Heart right ventricle (tissue), 16 donors: ENCODE results near the gene CRIP2. TPM values are rescaled to one million over a fixed set of nuclear protein-coding genes. Genes with fewer than 3 reads are reported as not detected.

Experiments
- ATAC-seq, 8 donors: fragments of 200-7000 bp; cut with Tn5 transposase; one replicate each; pipeline ENCODE4 v1.9.1; 2020; ENCODE audit warnings: mild to moderate bottlenecking in 8 of 8, moderate library complexity in 8 of 8, moderate number of reproducible peaks in 1 of 8
- DNase-seq, 2 donors: peaks; one replicate each; pipeline ENCODE4 v3.0.0-alpha.2; 2020
- H3K27ac ChIP-seq, 10 donors: fragments of 200-600 bp; sonication (generic) in 2 of 10; one replicate each; pipeline versions ENCODE4 v1.5.0 to v1.8.0; 2020 to 2022; ENCODE audit warnings: mild to moderate bottlenecking in 3 of 10
- H3K27me3 ChIP-seq, 7 donors: fragments of 200-600 bp; one replicate each; pipeline ENCODE4 v1.8.0; 2021 to 2022; ENCODE audit warnings: mild to moderate bottlenecking in 2 of 7
- H3K36me3 ChIP-seq, 9 donors: fragments of 200-600 bp; sonication (generic) in 1 of 9; one replicate each; pipeline versions ENCODE4 v1.5.0 to v1.8.0; 2020 to 2022; ENCODE audit warnings: mild to moderate bottlenecking in 2 of 9
- H3K4me1 ChIP-seq, 9 donors: fragments of 200-600 bp; sonication (generic) in 1 of 9; one replicate each; pipeline versions ENCODE4 v1.5.0 to v1.8.0; 2020 to 2022; ENCODE audit warnings: mild to moderate bottlenecking in 4 of 9
- H3K4me3 ChIP-seq, 10 donors: fragments of 200-600 bp; sonication (generic) in 2 of 10; one replicate each; pipeline versions ENCODE4 v1.5.0 to v1.8.0; 2020 to 2022; ENCODE audit warnings: mild to moderate bottlenecking in 7 of 10, moderate library complexity in 2 of 10
- H3K9me3 ChIP-seq, 11 donors: fragments of 200-600 bp in 10 of 11; sonication (generic) in 2 of 11; one replicate each; pipeline versions ENCODE4 v1.5.0 to v1.8.0; 2013 to 2022; ENCODE audit warnings: mild to moderate bottlenecking in 2 of 11, control low read depth in 1 of 11, moderate library complexity in 1 of 11
- WGBS, 2 donors: extraction: QIAGEN DNeasy Blood & Tissue Kit; methylation state at CpG; one replicate each; pipeline ENCODE4 v1.1.7; 2013; ENCODE audit warnings: inconsistent platforms in 1 of 2; 5-methylcytosine and 5-hydroxymethylcytosine counted together
- intact Hi-C, 10 donors: fragments of 100-400 bp; cut with DNase I; formaldehyde crosslinking; loops; one replicate each; pipeline versions ENCODE4 v1.11.1 to v1.14.2; 2022
- polyA plus RNA-seq, 2 donors: library from polyadenylated mRNA; stranded (reverse); fragments of 200-250 nt; gene quantifications; one replicate each; pipeline ENCODE4 v1.2.3, GENCODE V29; 2013
- total RNA-seq, 10 donors: library from RNA; stranded (reverse); fragmentation: NEBNext Ultra II Directional in 3 of 10; extraction: Animal tissue kit (Norgen Biotek cat#: 25700) in 3 of 10; gene quantifications; one replicate each; pipeline versions ENCODE4 v1.2.1 to v1.2.4, GENCODE V29; 2021 to 2023
- TF ChIP-seq, protein P1 (sequence below), 9 donors: fragments of 200-600 bp; sonication (generic) in 2 of 9; IDR thresholded peaks; one replicate each; pipeline versions ENCODE4 v1.5.0 to v1.8.0; 2021 to 2022; ENCODE audit warnings: antibody characterized with exemption in 9 of 9, mild to moderate bottlenecking in 5 of 9, moderate library complexity in 1 of 9
- donor health status: Arrhythmogenic right ventricular cardiomyopathy.
- donor health status: ischemic (EF 13 %, LVEDD 7.1; RV severe dilation, severe dysfunction).
- donor health status: healthy with polysubstance abuse.
- donor health status: DM: no; HTN: yes; CAD: no.
- donor health status: DM: no; HTN: no; CAD: no.
- donor health status: ischemic (EF 25% LVEDD 6.9; RV normal size, moderate dysfunction).
- donor health status: ischemic (EF 25% LVEDD 5.7; RV mildly dilated, moderate dysfunction).
- donor health status: healthy.
- donor health status: DM: yes; HTN: yes; CAD: no.
- donor health status: Ischemic cardiomyopathy.
- donor health status: ischemic (EF 35%, LVEDD 5.7; RV mildly dilated, moderate dysfunction).
- donor health status: nonischemic (EF 11% LVEDD 7.7; RV severe dilation, severe dysfunction).
- donor health status: DM: yes; HTN: yes; CAD: no.
- donor health status: PGD.
- donor health status: ischemic (EF 29% LVEDD 5.4; RV normal size, mild dysfunction).
- donor health status: nonischemic (EF 23%, LVEDD 6.1; RV moderate dilation, normal function).

The CRIP2 gene
- total and polyA plus RNA-seq, 12 donors = 731 to 1,223 (median 927) TPM

DNA sequence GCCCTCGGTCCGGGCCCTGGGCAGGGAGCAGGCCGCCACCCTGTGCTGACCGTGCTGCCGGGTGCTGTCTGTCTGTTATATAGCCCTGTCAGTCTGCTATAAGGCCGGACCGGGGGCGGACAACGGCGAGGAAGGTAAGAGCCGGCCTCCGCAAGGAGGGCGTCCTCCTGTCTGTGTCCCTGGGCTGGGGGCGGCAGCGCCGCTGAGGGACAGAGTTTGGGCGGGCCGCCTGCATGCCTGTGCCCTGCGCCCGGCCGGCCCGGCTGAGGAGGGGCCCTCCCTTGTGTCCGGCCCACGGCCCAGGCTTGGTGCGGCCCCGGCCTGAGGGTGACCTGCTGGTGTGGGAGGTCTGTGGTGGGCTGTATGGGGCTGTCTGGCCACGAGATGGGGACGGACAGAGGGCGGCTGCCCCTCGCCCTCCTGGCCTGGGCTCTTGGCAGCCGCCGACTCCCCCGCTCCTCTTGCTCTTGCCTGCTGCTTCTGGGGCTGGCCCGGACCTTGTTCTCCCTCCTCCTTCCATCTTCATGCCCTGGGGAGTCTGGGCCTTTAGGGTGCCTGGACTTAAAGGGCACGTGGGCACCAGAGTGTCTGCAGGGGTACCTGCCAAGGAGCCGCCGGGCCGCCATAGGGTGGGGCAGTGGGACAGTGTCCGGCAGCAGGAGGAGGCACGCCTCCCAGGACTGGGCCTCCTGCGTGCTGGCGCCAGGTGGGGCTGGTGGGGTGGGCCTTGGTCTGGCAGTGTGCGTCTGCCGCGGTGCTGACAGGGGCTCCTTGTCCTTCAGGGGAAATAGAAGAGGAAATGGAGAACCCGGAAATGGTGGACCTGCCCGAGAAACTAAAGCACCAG lies 25.1 kb upstream of the CRIP2 start:
- Histone ChIP-seq H3K36me3 (peaks cover 0 to 62% (median 12%) of the 10 kb centered on the region in 9 donors), H3K9me3 (no peaks in the 10 kb centered on the region), H3K4me3 (no peak overlapping the region), H3K4me1 (peaks cover 11 to 34% (median 18%) of the 10 kb centered on the region in 9 donors), H3K27me3 (no peaks in the 10 kb centered on the region), H3K27ac (peak overlapping the region in 5 of 10 donors; percentile 6 to 71 (median 53))
- intact Hi-C loops = loop anchor here in 8 of 10 donors (2.0 to 10.0 kb wide), 7 partner anchors 38 to 78 kb away; partner anchors contain the start of genes TMEM121 (in 3 of the 8), CRIP1 (in 2 of the 8) and TEDC1 (in 1 of the 8)
- TF ChIP-seq, protein P1, sequence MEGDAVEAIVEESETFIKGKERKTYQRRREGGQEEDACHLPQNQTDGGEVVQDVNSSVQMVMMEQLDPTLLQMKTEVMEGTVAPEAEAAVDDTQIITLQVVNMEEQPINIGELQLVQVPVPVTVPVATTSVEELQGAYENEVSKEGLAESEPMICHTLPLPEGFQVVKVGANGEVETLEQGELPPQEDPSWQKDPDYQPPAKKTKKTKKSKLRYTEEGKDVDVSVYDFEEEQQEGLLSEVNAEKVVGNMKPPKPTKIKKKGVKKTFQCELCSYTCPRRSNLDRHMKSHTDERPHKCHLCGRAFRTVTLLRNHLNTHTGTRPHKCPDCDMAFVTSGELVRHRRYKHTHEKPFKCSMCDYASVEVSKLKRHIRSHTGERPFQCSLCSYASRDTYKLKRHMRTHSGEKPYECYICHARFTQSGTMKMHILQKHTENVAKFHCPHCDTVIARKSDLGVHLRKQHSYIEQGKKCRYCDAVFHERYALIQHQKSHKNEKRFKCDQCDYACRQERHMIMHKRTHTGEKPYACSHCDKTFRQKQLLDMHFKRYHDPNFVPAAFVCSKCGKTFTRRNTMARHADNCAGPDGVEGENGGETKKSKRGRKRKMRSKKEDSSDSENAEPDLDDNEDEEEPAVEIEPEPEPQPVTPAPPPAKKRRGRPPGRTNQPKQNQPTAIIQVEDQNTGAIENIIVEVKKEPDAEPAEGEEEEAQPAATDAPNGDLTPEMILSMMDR (IDR thresholded peaks at IDR 0.05) = peak in 1 of 9 donors; percentile 5
- ATAC-seq (peak in 3 of 8 donors; percentile 7 to 29 (median 13)), DNase-seq (peak in 1 of 2 donors; percentile 17)
- 83 to 85% methylated on average over 47 of the region's 47 CpGs for WGBS, 2 donors

DNA sequence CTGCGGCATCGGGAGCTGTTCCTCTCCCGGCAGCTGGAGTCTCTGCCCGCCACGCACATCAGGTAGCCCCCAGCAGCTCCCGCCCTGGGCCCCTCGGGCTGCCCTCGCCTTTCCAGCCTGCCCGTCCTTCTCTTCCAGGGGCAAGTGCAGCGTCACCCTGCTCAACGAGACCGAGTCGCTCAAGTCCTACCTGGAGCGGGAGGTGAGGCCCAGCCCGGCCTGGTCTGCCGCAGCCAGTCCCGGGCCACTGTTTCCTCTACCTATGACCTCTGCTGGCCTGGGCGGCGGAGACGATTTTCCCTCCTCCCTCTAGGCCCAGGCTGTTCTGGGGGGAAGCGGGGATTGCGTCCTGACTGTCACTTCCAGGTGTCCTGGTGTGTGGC lies 24.5 kb upstream of the CRIP2 start:
- no peaks in the 10 kb centered on the region for H3K27me3 ChIP-seq
- H3K4me1 ChIP-seq = peaks cover 11 to 34% (median 18%) of the 10 kb centered on the region in 9 donors
- ATAC-seq (no peak), DNase-seq (peak in 1 of 2 donors; percentile 14)
- H3K9me3 ChIP-seq = no peaks in the 10 kb centered on the region
- peaks cover 0 to 68% (median 17%) of the 10 kb centered on the region in 9 donors for H3K36me3 ChIP-seq
- no peak overlapping the region for H3K4me3 ChIP-seq
- WGBS, 2 donors = 82 to 89% methylated on average over 22 of the region's 22 CpGs
- TF ChIP-seq, protein P1 (IDR thresholded peaks at IDR 0.05) = no peak
- intact Hi-C loops = no loop called here
- H3K27ac ChIP-seq = peak overlapping the region in 1 of 10 donors; percentile 22

DNA sequence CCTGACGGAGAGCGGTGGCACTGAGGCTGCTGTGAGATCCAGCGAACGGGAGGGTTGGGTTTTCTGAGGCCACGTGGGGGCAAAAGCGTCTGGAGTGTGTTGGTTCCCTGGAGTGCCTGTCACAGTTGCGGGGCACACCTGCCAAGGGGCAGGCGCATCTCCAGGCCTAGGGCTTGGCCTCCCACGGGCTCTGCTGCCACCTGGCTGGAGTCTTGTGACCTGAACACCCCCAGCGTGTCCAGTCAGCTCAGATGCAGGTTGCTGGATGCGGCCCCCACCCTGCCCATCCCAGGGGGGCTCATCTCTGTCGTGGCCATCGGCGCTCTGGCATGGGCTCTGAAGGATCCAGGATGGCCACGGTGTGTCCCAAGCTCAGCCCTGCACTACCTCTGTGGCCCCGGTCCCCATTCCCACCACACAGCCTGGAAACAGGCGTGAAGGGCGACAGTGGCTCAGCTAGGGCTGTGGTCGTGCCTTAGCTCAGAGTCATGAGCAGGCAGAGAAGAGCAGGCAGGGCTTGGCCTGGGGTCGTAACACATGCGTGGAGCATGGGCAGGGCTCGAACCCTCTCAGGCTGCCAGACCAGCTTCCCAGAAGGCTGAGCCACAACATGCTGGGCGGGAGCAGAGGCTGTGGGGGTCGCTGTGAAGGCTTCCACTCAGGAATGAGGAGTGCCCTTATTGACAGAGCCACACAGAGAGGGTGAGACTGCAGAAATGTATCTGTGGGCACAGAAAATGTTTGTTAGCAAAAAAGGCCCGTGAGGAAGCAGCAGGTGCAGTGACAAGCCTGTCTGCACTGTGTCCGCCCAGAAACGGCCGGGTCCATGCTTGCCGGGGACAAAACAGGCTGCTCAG lies 23.5 kb upstream of the CRIP2 start:
- TF ChIP-seq, protein P1 (IDR thresholded peaks at IDR 0.05) = no peak
- no peak overlapping the region for H3K4me3 ChIP-seq
- H3K27ac ChIP-seq = no peak overlapping the region
- DNase-seq (peak in 1 of 2 donors; percentile 9), ATAC-seq (no peak)
- WGBS, 2 donors = 92% methylated on average over 29 of the region's 29 CpGs
- peaks cover 11 to 34% (median 18%) of the 10 kb centered on the region in 9 donors for H3K4me1 ChIP-seq
- no peaks in the 10 kb centered on the region for H3K27me3 ChIP-seq
- H3K36me3 ChIP-seq = peaks cover 0 to 72% (median 18%) of the 10 kb centered on the region in 9 donors
- intact Hi-C loops = no loop called here
- H3K9me3 ChIP-seq = no peaks in the 10 kb centered on the region

DNA sequence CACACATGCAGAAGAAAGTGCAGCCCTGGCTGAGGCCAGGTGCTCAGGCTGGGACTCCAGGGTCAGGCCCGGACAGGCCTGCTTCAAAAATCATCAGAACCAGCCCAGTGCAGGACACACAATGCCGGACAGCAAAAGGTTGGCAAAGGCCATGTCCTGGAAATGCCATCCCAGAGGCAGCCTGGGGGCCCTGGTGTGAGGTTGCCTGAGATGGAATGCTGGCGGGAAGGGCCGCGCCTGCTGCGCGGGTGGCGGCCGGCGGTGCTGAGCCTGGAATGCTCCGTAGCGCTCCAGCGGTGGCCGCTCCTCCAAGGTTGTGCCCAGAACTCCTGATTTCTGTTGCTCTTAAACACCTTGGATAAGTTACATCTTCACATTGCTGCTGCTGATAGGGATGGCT lies 21.7 kb upstream of the CRIP2 start:
- ATAC-seq (no peak), DNase-seq (peak in 1 of 2 donors; percentile 11)
- H3K4me1 ChIP-seq = peaks cover 11 to 26% (median 15%) of the 10 kb centered on the region in 9 donors
- peaks cover 0 to 84% (median 22%) of the 10 kb centered on the region in 9 donors for H3K36me3 ChIP-seq
- TF ChIP-seq, protein P1 (IDR thresholded peaks at IDR 0.05) = no peak
- intact Hi-C loops = no loop called here
- no peak overlapping the region for H3K27ac ChIP-seq
- no peaks in the 10 kb centered on the region for H3K27me3 ChIP-seq
- no peak overlapping the region for H3K4me3 ChIP-seq
- no peaks in the 10 kb centered on the region for H3K9me3 ChIP-seq
- 90 to 91% methylated on average over 14 of the region's 14 CpGs for WGBS, 2 donors
